Gastroesophageal sphincter (tissue), 4 donors: ENCODE data around the gene CCDC160. TPM values are rescaled to one million over a fixed set of nuclear protein-coding genes. Genes with fewer than 3 reads are reported as not detected.

ENCODE experiments used
- ATAC-seq: fragments of 150-250 bp; one replicate; pipeline ENCODE4 v1.9.1; 2016; ENCODE audit warnings: mild to moderate bottlenecking, moderate library complexity
- H3K27ac ChIP-seq, 4 donors: fragments of 200-600 bp; sonication (generic) in 3 of 4; 1 replicate in 3 of 4; 2 replicates in 1 of 4; pipeline ENCODE4 v1.5.1; 2016 to 2019
- H3K27me3 ChIP-seq: fragments of 200-600 bp; sonication (generic); one replicate; pipeline ENCODE4 v1.5.1; 2019
- H3K36me3 ChIP-seq, 2 donors: fragments of 200-600 bp; sonication (generic); one replicate each; pipeline ENCODE4 v1.5.1; 2019; ENCODE audit warnings: control low read depth in 1 of 2
- H3K4me1 ChIP-seq, 3 donors: fragments of 200-600 bp; sonication (generic); 1 replicate in 2 of 3; 2 replicates in 1 of 3; pipeline ENCODE4 v1.5.1; 2016 to 2019; ENCODE audit warnings: control low read depth in 2 of 3
- H3K4me3 ChIP-seq, 2 donors: fragments of 200-600 bp; sonication (generic); one replicate each; pipeline ENCODE4 v1.5.1; 2019; ENCODE audit warnings: mild to moderate bottlenecking in 1 of 2, moderate library complexity in 1 of 2
- H3K9me3 ChIP-seq, 3 donors: fragments of 200-600 bp; sonication (generic); one replicate each; pipeline ENCODE4 v1.5.1; 2017 to 2019; ENCODE audit warnings: control low read depth in 2 of 3
- CTCF ChIP-seq, 4 experiments: fragments of 200-600 bp in 2 of 4; fragments of 450-650 bp in 2 of 4; sonication (generic) in 1 of 4; IDR thresholded peaks; one replicate each; pipeline ENCODE4 v1.5.1; 2017 to 2019; ENCODE audit warnings: antibody characterized with exemption in 4 of 4, mild to moderate bottlenecking in 2 of 4, moderate library complexity in 2 of 4
- EP300 ChIP-seq: sonication (generic); formaldehyde crosslinking; IDR thresholded peaks from one replicate; pipeline ENCODE4 v1.6.1; 2017; ENCODE audit warnings: antibody characterized with exemption, mild to moderate bottlenecking
- POLR2A ChIP-seq, 2 donors: fragments of 450-650 bp; IDR thresholded peaks; one replicate each; pipeline ENCODE4 v1.6.1; 2017; ENCODE audit warnings: antibody characterized with exemption in 2 of 2, mild to moderate bottlenecking in 2 of 2, moderate library complexity in 1 of 2
- POLR2AphosphoS5 ChIP-seq: sonication (generic); formaldehyde crosslinking; IDR thresholded peaks from one replicate; pipeline ENCODE4 v1.6.1; 2017; ENCODE audit warnings: antibody characterized with exemption
- WGBS, 2 donors: methylation state at CpG; one replicate each; pipeline ENCODE4 v1.1.5; 2018; ENCODE audit warnings: low coverage in 1 of 2; 5-methylcytosine and 5-hydroxymethylcytosine counted together
- total RNA-seq, 4 donors: library from RNA; depleted of rRNA; stranded (reverse); fragments of >200 nt; gene quantifications; one replicate each; pipeline ENCODE4 v1.1.0, GENCODE V29; 2016

Gene CCDC160
- total RNA-seq, 4 donors from 2014 or later, result 0.67 TPM; not detected in 3

GRCh38 chrX:134287346-134287745, 50.4 kb downstream of the CCDC160 start:
- TF ChIP-seq CTCF (IDR thresholded peaks at IDR 0.05), result no peak
- TF ChIP-seq POLR2AphosphoS5, result no peak
- no peak for TF ChIP-seq EP300
- no peak for TF ChIP-seq POLR2A (IDR thresholded peaks at IDR 0.05)
- ATAC-seq, result no peak
- Histone ChIP-seq H3K36me3 (no peaks in the 10 kb centered on the region), H3K4me3 (no peak overlapping the region), H3K27ac (no peak overlapping the region), H3K27me3 (no peaks in the 10 kb centered on the region), H3K9me3 (no peaks in the 10 kb centered on the region), H3K4me1 (no peaks in the 10 kb centered on the region)
- 56% methylated on average over 2 of the region's 4 CpGs; no CpG with 5 or more reads in 1 of the 2 donors for WGBS, 2 donors

GRCh38 chrX:134294548-134294947, 57.6 kb downstream of the CCDC160 start:
- Histone ChIP-seq H3K27ac (no peak overlapping the region), H3K9me3 (no peaks in the 10 kb centered on the region), H3K27me3 (no peaks in the 10 kb centered on the region), H3K4me1 (no peaks in the 10 kb centered on the region), H3K36me3 (no peaks in the 10 kb centered on the region), H3K4me3 (no peak overlapping the region)
- no peak for ATAC-seq
- TF ChIP-seq EP300 (no peak), POLR2A (IDR thresholded peaks at IDR 0.05) (no peak), CTCF (IDR thresholded peaks at IDR 0.05) (no peak), POLR2AphosphoS5 (no peak)

Other genes with a start within 250 kb of the CCDC160 start
- 10 to 100 TPM in 3 of 4 donors, 1 to 10 TPM in 1; 8.9 to 15.3 (median 12.5) TPM for gene PHF6, start 136.1 kb downstream of the CCDC160 start, total RNA-seq
- gene HPRT1, start 223.0 kb downstream of the CCDC160 start, total RNA-seq, result 10 to 100 TPM in 1 of 4 donors, 1 to 10 TPM in 3; 6.7 to 12.5 (median 7.2) TPM